Endodermal cell (in vitro differentiated cells): ENCODE results near the gene MEP1B. TPM values are rescaled to one million over a fixed set of nuclear protein-coding genes. Genes with fewer than 3 reads are reported as not detected.

Experiments used
- DNase-seq: peaks from one replicate; pipeline ENCODE4 v3.0.0-alpha.2; 2017
- H3K27ac ChIP-seq: 2 replicates; pipeline ENCODE4 v1.5.1; 2013; ENCODE audit warnings: mild to moderate bottlenecking, low read depth, low read length, moderate library complexity
- H3K27me3 ChIP-seq: 2 replicates; pipeline ENCODE4 v1.6.1; 2013; ENCODE audit warnings: mild to moderate bottlenecking, low read length, moderate library complexity; ENCODE audit not compliant: insufficient read depth, control insufficient read depth, poor library complexity, severe bottlenecking
- H3K36me3 ChIP-seq: 2 replicates; pipeline ENCODE4 v1.7.0; 2013; ENCODE audit warnings: mild to moderate bottlenecking, low read length, moderate library complexity; ENCODE audit not compliant: control insufficient read depth, insufficient read depth
- H3K4me1 ChIP-seq: one replicate; pipeline ENCODE4 v1.7.0; 2013; ENCODE audit warnings: low read length; ENCODE audit not compliant: control insufficient read depth, insufficient read depth
- H3K4me3 ChIP-seq: 2 replicates; pipeline ENCODE4 v1.5.1; 2013; ENCODE audit warnings: mild to moderate bottlenecking, low read length, moderate library complexity
- H3K9ac ChIP-seq: 2 replicates; pipeline ENCODE4 v1.6.1; 2013; ENCODE audit warnings: mild to moderate bottlenecking, low read length, moderate library complexity; ENCODE audit not compliant: poor library complexity, severe bottlenecking; ENCODE audit errors: extremely low read depth
- H3K9me3 ChIP-seq: 2 replicates; pipeline ENCODE4 v1.6.1; 2013; ENCODE audit warnings: mild to moderate bottlenecking, low read length, moderate library complexity; ENCODE audit not compliant: control insufficient read depth
- H3K27ac Mint-ChIP-seq: 2 replicates; pipeline ENCODE4 v1.8.0; 2020; ENCODE audit warnings: mixed read lengths
- H3K27me3 Mint-ChIP-seq: 2 replicates; pipeline ENCODE4 v1.8.0; 2021; ENCODE audit warnings: mild to moderate bottlenecking, mixed read lengths; ENCODE audit not compliant: insufficient read depth
- H3K36me3 Mint-ChIP-seq: 2 replicates; pipeline ENCODE4 v1.8.0; 2020; ENCODE audit warnings: low read depth, mixed read lengths
- H3K4me1 Mint-ChIP-seq: 2 replicates; pipeline ENCODE4 v1.8.0; 2020; ENCODE audit warnings: mixed read lengths
- H3K4me3 Mint-ChIP-seq: 2 replicates; pipeline ENCODE4 v1.8.0; 2020; ENCODE audit warnings: mild to moderate bottlenecking, moderate library complexity, mixed read lengths
- H3K9me3 Mint-ChIP-seq: 2 replicates; pipeline ENCODE4 v1.8.0; 2020; ENCODE audit warnings: mild to moderate bottlenecking, mixed read lengths
- CTCF ChIP-seq: fragments of 200-600 bp; sonication (generic); conservative IDR thresholded peaks from 2 replicates; pipeline ENCODE4 v1.5.0; 2021; ENCODE audit warnings: antibody characterized with exemption, mild to moderate bottlenecking
- WGBS, 2 experiments: methylation state at CpG; one replicate each; pipeline versions ENCODE4 v1.1.5 to v1.1.7; 2013; ENCODE audit warnings: missing lambda C conversion rate in 2 of 2, mixed read lengths in 1 of 2; ENCODE audit not compliant: insufficient coverage in 1 of 2, insufficient read length in 1 of 2; 5-methylcytosine and 5-hydroxymethylcytosine counted together
- total RNA-seq, 2 donors: library from RNA; stranded (reverse); fragmentation: NEBNext Ultra II Directional in 1 of 2; extraction: Animal tissue kit (Norgen Biotek cat#: 25700) in 1 of 2; gene quantifications; 2 replicates in 1 of 2; 3 replicates in 1 of 2; pipeline ENCODE4 v1.2.1, GENCODE V29; 2021

Gene MEP1B
- total RNA-seq, 2 donors from 2014 or later = not detected

- Histone ChIP-seq H3K4me1 (peaks cover 18% of the 10 kb centered on the region), H3K9ac (no peak overlapping the region), H3K36me3 (no peaks in the 10 kb centered on the region), H3K27ac (no peak overlapping the region), H3K9me3 (no peaks in the 10 kb centered on the region), H3K4me3 (no peak overlapping the region), H3K27me3 (no peaks in the 10 kb centered on the region)
- TF ChIP-seq CTCF = peak; percentile 56
- WGBS, 2 experiments = 95 to 96% methylated on average over 4 to 5 of the region's 5 CpGs
- Mint-ChIP-seq H3K27me3 (peaks cover 2% of the 10 kb centered on the region), H3K27ac (no peak overlapping the region), H3K4me3 (no peak overlapping the region), H3K4me1 (peaks cover 22% of the 10 kb centered on the region), H3K9me3 (no peaks in the 10 kb centered on the region), H3K36me3 (peaks cover 2% of the 10 kb centered on the region)
- DNase-seq = no peak
Observed at GRCh38 chr18:32261003-32261402, 71.2 kb downstream of the MEP1B start.

- Mint-ChIP-seq H3K27me3 (peaks cover 2% of the 10 kb centered on the region), H3K4me1 (peaks cover 18% of the 10 kb centered on the region)
Observed at GRCh38 chr18:32262092-32262491, 72.3 kb downstream of the MEP1B start.

GRCh38 chr18:32264401-32264800, 74.6 kb downstream of the MEP1B start:
- no peaks in the 10 kb centered on the region for H3K27me3 Mint-ChIP-seq
- Histone ChIP-seq H3K27me3 (no peaks in the 10 kb centered on the region), H3K9me3 (no peaks in the 10 kb centered on the region), H3K4me3 (no peak overlapping the region), H3K36me3 (peaks cover 6% of the 10 kb centered on the region), H3K27ac (no peak overlapping the region), H3K9ac (no peak overlapping the region), H3K4me1 (peaks cover 14% of the 10 kb centered on the region)
- no peak overlapping the region for H3K4me3 Mint-ChIP-seq
- DNase-seq = no peak
- no peak for TF ChIP-seq CTCF
- H3K27ac Mint-ChIP-seq = no peak overlapping the region
- WGBS, 2 experiments = 91% methylated on average over 2 of the region's 2 CpGs; no CpG with 5 or more reads in 1 of the 2 experiments
- H3K36me3 Mint-ChIP-seq = peaks cover 13% of the 10 kb centered on the region
- H3K9me3 Mint-ChIP-seq = no peaks in the 10 kb centered on the region
- H3K4me1 Mint-ChIP-seq = peaks cover 8% of the 10 kb centered on the region

More at GRCh38 chr18:32262092-32262491, 72.3 kb downstream of the MEP1B start:
- Histone ChIP-seq H3K36me3 (no peaks in the 10 kb centered on the region), H3K27me3 (no peaks in the 10 kb centered on the region), H3K4me3 (peak overlapping the region; percentile 33), H3K9ac (no peak overlapping the region), H3K27ac (no peak overlapping the region), H3K4me1 (peaks cover 17% of the 10 kb centered on the region), H3K9me3 (no peaks in the 10 kb centered on the region)
- Mint-ChIP-seq H3K4me3 (no peak overlapping the region), H3K36me3 (peaks cover 2% of the 10 kb centered on the region), H3K9me3 (no peaks in the 10 kb centered on the region), H3K27ac (no peak overlapping the region)
- TF ChIP-seq CTCF = no peak
- DNase-seq = no peak
- 67 to 74% methylated on average over 1 of the region's 1 CpG for WGBS, 2 experiments
